ENCODE data around the gene HES5.

The HES5 gene

DNA sequence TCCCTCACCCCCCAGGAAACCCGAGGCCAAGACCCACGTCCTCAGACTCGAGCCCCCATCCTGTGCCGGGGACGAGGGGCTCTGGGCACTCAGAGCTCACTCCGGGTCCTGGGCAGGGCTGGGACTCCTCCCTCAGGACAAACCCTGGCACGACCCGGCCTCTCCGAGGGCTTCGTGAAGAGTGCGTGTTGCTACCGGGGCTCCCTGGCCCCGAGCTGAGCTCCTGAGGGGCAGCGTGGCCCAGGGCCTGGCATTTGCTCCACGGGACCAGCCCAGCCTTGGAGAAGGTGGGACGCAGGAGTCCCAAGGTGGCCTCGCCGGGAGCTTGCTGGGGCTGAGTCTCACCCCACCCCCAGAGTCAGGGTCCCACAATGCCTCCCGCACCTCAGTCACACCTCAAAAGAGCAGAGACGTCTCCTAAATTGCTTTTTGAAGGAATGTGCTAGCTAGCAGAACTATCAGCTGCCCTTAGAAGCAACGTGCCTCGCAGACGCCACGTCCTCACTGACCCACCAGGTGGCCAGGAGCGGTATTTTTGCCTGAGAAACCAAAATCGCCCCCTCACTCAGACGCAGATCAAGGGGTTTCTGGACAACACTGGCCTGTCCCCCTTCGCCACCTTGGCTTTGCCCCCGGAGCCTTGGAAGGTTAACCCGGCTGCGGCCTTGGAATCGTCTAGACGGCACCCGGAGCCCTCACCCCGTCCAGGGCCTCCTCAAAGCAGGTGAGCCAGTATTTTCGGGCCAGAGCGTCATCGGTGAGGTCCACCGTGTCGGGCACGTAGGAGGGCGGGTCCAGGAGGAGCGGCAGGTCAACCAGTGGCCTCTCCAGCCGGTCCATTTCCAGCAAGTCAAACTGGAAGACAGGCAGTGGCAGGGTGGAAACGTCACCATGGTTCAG is 14.9 kb downstream of the HES5 start:
- DNase-seq: no peak

DNA sequence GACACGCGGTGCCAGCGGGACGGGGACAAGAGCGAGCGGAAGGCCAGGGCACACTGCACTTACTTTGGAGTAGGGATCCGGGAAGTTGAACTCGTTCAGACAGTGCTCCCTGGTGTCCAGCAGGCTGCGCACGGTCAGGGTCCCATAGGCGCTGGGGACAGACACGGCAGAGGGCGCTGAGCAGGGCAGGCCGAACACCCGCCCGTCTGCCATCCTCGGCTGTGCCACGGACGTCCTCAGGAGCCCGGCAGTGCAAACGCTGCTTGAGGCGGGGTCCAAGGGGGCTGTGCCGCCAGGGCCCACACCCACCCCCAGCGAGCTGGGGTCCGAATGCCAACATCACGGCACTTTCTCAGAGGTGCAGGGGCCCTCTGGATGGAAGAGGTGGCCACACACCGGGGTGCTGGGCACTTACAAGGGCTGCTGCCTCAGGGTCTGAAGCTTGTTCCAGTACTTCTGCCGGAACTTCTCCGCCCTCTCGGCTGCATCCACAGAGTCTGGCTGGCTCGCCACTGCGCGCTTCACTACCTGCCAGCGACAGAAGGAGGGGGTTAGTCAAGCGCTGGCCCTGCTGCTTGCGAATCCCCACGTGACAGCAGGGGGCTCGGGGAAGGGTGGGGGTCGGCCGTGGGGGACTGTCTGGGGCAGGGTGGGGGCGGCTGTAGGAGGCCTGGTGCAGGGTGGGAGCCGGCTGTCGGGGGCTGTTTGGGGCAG is 16.0 kb downstream of the HES5 start:
- DNase-seq: no peak

DNA sequence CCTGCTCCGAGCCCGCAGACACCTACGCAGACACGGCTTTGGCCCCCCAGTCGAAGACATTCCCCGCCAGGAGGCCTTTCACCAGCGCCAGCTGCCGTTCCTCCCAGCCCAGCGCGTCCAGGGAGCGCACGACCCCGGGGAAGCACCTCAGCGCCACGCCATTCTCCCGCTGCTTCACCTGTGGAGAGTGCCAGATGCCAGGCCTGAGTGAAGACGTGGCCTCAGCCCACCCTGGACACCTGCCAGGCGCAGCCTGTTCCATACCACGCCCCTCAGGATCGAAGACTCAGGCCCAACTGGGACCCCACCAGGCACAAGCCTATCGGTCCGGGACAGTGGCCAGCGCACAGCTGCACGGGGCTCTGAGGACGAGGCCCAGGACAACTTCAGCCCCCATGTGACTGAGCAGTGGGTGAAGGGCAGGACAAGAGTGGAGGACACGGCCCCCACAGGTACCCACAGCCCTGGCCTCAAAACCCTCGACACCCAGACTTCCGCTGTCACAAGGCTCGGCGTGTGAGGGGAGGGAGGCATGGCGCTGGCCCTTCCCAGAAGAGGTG is 17.1 kb downstream of the HES5 start:
- no peak for DNase-seq

DNA sequence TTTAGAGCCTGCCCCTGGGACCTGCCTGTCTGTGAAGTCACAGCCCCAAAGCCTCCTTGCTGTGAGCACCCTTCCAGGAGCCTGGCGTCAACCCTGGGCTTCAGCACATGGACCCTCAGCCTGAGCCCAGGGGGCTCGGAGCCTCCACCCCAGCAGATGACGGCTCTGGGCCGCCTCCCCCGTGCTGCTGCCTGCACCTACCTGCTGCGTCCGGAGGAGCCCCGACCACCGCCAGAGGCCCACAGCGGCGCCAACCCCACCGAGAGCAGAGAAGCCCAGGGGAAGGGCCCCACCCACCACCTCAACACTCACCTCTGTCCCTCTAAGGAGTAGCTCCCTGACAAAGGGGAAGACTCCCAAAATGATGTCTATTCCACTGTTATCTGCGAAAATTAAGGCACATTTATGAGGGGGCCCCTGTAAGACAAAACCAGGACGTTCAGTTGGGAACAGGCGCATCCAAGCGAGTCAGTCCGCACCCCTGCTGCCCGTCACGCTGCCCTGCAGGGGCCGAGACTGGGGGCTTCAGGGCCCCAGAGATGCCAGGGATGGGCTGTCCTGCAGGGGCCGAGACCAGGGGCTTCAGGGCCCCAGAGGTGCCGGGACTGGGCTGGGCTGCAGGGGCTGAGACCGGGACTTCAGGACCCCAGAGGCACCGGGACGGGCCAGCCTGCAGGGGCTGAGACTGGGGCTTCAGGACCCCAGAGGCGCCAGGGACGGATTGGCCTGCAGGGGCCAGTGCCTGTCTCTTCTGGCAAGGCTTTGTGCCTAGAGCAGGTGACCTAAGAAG is 19.5 kb downstream of the HES5 start:
- DNase-seq: no peak

DNA sequence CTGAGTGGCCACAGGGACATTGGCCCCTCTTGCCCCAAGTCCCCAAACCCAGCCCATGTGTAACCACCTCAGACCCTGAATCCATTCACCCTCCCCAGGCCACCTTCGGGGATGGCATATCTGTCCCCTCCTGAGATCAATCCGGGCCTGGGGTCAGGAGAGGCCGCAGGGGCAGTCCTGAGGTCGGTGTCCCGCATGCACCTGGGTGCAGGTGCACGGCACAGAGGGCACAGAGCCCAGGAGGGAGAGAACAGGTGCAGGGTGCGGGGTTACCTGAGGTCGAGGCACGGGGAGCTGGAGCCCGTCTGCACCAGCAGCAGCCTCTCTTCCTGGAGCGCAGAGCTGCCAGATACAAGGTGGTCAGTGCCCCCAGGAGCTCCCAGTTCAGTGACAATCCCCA is 20.5 kb downstream of the HES5 start:
- no peak for DNase-seq

DNA sequence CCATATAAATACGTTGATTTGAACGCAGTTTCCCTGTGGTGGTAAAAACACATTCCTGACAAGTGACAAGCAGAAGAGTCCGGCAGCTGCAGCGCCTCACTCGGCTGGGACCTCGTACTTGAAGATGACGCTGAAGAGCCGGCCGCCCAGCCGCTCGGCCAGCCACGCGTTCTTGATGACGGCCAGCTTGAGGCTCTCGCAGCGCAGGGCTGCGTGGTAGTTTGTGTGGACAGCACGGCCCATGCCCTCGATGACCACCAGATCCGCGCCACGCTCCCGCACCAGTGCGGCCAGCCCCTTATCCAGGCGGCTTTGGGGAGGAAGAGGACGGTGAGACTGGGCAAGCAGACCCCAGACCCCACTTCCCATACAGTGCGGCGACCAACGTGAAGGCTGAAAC is 21.3 kb downstream of the HES5 start:
- no peak for DNase-seq

DNA sequence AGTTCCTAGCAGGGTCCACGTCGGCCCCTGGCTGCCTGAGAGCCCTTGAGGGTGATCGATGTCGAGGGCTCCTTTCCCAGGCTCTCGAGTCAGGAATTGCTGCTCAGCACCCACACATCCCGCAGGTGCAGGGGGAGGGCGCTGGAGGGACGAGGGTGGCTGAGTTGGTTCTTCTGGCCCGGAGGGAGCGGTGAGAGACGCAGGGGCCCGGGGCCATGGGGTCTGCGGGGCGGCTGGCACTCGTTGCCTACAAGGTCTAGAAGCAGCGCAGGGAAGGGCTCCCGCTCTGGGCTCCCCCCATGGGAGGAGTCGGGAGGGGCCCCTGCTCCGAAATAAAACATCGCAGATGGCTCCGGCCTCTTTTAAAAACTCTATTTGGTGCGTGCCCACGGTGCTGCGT is 21.9 kb downstream of the HES5 start:
- no peak for DNase-seq

DNA sequence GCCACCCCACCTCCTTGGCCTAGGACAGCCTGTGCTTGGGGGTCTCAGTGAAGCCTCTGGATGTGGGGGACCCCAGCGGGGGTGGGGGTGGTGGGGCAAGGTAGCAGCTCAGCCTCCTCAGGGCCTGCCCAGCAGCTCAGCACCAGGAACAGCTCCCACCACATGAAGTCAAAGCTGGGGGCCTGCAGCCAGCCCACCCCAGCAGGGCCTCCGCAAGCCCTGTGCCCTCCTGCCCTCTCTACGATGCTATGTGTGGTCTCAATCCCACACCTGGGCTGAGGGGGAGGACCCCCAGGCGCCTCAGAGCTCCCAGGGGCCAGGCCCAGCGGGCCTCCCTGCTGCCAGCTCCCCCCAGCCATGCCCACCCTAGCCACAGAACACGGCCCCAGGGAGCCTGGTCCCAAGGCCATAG is 22.3 kb downstream of the HES5 start:
- DNase-seq: no peak

DNA sequence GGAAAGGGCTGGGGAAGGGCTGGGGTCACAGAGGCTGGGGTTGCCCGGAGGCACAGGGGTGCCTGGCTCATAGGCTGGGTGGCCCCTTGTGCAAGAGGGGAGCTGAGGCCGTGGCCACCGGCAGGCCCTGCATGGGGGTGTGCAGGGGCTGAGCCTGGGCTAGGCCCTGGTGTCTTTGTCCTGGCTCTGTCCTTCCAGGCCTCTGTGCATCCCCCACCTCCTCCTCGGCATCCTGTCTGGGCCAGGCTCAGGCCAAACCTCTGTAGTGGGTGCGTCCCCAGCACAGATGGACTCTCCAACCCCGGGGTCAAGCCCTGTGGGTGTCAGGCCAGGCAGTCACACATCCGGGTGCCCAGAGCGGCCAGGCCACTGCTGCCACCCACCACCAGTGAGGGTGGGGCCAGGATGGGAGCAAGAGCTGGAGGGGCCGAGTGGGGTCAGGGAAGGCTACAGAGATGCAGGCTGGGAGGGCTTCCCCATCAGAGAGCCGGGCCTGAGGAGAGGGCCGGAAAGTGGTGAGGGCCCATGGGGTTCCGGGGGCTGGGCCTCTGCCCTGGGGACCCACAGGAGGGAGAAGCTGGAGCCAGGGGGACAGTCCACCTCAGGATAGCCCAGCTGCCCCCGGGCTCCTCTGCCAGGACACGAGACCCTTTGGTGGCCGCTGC is 23.0 kb downstream of the HES5 start:
- DNase-seq: no peak

DNA sequence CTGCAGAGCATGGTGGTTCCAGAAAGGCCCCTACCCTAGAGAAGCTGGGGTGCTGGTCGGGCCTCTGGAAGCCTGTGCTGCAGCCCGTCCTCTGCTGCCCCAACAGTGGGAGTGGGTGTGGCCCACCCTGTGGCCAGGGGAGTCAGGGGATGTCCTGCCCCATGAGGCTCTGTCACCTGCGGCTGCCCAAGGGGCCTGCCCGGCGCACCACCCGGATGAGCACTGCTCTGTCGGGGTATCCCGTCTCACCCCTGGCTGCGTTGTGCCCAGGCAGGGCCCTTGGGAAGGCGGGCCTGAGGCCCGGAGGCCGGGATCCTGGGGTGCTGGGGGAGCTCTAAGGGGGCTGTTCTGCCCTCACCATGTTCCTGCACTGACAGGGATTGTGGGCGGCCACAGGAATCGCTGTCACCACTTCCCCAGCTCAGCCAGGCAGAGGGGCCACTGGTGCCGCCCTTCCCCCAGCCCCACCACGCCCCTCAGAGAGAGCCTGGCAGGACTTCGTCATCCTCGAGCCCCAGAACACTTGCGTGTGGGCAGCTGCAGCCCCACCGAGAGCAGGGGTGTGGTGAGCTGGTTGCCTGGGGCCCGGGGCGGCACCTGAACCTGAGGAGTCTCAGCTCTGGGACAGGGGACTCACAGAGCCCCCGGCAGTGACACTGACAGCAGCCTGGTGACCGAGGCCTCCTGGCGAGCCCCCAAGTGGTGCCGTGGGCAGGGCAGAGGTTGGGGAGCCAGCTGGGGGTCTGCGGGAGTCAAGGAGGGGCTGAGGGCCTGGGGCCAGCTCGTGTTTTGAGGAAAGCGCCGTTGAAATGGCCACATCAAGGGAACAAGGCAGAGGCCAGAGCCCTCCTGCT is 23.8 kb downstream of the HES5 start:
- no peak for DNase-seq

DNA sequence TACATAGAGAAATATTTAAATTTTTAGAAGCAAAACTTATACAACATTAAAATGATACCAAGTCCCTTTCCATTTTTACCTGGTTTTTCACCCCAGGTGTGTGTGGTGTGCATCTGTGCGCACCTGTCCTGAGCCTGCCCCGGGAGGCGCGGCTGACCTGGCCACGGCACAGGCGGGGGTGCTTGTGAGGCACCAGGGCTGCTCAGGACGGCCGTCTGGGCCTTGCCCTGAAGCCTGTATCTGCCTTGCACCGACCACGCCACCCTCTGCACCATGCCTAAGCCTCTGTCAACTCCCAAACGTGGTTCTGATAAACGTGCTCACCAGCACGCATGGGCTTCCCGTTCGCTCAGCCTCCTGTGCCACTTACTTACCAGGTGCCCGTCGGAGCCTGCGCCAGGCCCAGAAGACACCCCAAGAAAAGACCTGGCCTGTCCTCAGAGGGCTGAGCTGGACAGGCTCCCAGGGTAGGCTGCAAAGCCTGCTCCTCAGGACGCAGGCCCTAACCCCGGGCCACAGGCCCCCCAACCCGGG is 24.5 kb downstream of the HES5 start:
- DNase-seq: no peak

DNA sequence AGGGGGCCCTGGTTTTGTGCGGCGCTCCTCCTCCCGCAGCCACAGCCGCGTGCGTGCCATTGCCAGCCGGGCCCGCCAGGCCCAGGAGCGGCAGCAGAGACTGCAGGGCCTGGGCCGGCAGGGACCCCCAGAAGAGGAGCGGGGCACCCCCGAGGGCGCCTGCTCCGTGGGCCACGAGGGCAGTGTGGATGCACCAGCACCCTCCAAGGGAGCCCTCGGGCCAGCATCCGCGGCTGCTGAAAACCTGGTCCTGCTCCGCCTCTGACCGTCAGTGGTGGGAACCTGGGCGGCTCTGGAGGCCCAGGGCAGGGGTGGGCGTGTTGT is 25.2 kb downstream of the HES5 start:
- DNase-seq: no peak

DNA sequence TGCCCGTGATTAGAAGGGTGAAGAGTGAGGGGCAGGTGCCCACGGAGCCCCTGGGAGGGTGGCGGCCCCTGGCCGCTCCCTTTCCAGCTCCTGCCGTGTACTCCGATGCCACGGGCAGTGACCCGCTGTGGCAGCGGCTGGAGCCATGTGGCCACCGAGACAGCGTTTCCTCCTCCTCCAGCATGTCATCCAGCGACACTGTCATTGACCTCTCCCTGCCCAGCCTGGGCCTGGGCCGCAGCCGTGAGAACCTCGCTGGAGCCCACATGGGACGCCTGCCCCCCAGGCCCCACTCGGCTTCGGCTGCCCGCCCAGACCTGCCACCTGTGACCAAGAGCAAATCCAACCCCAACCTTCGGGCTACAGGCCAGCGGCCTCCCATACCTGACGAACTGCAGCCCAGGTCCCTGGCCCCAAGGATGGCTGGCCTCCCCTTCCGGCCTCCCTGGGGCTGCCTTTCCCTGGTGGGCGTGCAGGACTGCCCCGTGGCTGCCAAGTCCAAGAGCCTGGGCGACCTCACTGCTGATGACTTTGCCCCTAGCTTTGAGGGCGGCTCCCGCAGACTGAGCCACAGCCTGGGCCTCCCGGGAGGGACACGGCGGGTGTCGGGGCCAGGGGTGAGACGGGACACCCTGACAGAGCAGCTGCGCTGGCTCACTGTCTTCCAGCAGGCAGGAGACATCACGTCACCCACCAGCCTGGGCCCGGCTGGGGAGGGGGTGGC is 25.7 kb downstream of the HES5 start:
- DNase-seq: no peak

DNA sequence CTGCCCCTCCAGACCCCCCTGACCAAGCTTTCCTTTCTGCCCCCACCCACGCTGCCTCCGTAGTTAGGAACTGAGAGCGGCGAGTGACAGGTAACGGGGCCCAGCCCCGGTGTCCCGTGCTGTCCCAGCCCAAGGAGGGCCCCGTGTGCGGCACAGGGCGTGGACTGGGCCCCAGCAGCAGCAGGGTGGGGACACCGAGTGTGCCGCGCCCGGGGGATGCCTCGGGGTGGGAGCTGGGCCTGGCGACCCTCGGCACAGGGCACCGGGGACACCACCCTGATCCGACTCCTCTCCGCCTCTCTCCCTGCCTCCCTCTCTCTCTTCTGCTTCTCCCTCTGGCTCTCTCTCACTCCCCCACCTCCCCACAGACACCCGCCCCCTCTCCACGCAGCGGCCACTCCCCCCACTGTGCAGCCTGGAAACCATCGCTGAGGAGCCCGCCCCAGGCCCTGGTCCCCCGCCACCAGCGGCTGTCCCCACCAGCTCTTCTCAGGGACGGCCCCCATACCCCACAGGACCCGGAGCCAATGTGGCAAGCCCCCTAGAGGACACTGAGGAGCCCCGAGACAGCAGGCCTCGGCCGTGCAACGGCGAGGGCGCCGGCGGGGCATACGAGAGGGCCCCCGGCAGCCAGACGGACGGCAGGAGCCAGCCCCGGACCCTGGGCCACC is 26.4 kb downstream of the HES5 start:
- no peak for DNase-seq

DNA sequence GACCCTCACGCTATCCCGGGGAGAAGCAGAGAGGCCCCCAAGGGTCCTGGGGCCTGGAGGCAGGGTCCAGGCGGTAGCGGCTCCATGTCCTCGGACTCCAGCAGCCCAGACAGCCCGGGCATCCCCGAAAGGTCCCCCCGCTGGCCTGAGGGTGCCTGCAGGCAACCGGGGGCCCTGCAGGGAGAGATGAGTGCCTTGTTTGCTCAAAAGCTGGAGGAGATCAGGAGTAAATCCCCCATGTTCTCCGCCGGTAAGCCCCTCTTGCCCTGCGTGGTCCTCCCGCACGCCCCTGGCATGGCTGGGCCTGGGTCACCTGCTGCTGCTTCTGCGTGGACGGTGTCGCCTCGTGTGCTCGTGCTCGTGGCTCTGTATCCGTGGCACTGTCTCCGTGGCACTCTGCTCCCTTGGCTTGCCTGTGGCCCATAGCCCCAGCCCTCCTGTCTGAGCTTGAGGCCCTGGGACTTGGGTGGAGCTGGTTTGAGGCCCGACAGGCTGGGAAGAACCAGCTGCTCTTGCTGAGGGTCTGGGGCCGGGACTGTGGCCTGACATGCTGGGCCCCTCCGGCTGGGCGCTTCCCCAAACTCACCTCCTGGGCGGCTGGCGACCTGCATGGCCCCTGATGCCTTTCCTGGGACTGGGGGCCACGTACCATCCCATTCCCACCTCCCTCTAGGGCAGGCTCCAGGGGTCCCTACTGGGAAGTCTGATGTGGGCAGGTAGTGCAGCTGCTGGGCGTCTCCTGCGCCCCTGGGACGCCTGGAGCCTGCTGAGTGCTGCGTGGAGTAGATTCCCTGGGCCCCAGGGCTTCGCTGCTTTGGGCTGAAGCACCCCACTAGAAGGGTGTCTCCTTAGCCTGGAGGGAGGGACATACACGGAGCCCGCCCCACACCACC is 27.2 kb downstream of the HES5 start:
- DNase-seq: no peak

DNA sequence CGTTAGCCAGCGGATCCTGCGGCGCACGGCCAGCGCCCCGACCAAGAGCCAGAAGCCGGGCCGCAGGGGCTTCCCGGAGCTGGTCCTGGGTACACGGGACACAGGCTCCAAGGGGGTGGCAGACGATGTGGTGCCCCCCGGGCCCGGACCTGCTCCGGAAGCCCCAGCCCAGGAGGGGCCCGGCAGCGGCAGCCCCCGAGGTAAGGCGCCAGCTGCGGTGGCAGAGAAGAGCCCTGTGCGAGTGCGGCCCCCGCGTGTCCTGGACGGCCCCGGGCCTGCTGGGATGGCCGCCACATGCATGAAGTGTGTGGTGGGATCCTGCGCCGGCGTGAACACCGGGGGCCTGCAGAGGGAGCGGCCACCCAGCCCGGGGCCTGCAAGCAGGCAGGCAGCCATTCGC is 27.9 kb downstream of the HES5 start:
- no peak for DNase-seq

DNA sequence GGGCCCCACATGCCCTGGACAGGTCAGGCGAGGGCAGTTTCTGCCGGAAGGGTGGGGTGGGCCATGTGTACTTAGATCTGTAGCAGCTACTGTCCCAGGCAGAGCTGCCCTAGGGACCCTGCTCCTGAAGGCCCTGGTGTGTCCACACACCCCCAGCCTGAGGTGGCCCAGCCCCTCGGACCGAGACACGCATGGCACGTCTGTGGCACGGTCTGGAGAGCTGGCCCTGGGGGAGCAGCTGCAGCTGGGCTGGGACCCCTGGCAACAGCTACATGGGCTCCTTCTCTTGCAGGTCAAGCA is 28.3 kb downstream of the HES5 start:
- DNase-seq: no peak

DNA sequence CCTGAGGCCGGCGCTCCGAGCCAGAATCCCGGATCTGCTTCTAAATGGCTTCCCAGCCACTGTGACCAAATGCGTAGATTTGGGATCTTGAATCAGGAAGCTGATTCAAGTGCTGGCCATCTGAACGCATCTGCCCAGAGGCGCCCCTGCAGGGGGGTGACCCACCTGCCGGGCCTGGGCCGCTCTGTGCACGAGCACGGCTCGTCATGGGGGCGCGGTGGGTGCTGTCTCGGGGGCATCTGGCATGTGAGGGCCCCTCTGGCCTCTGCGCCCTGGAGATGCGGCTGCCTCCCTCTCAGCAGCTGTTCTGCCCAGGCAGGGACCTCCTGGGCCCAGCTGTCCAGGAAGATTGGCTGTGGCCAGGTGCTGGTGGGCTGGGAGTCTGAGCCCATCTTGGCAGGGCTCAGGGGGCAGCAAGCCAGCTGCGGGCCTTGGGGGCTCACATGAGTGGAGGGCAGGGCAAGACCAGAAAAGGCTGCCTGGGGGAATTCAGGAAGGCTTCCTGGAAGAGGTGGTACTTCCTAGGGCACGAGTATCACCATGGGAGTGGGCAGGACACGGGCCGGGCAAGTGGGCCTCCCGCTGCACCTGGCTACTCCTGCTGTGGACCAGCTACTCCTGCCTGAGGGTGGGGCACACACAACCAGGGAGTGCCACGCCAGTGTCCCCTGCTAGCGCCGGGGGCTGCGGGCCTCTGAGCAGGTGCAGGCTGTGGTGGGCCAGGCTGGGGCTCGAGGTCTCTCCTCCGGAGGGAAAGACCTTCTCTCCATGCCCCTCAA is 28.8 kb downstream of the HES5 start:
- no peak for DNase-seq

Data from GF-D8 (cell line).